K562 (cell line): Measurements from ENCODE around the gene EPHB4.

Experiments used
- ATF1 ChIP-seq, 2 experiments: fragments of 450-650 bp in 1 of 2; IDR thresholded peaks; 2 replicates each; pipeline ENCODE4 v1.6.1; 2016; ENCODE audit warnings: missing compliant biosample characterization in 1 of 2, missing genetic modification characterization in 1 of 2
- BDP1 ChIP-seq: IDR thresholded peaks from 3 replicates; pipeline ENCODE4 v1.6.1; 2011; ENCODE audit not compliant: insufficient read length, insufficient read depth
- CTCF ChIP-seq, 3 experiments: IDR thresholded peaks in 2 of 3; conservative IDR thresholded peaks in 1 of 3; 2 replicates each; pipeline ENCODE4 v1.5.1; 2011 to 2012; ENCODE audit warnings: low read length in 3 of 3, mild to moderate bottlenecking in 3 of 3, control low read depth in 2 of 3, improper control_type of control experiment in 1 of 3, inconsistent platforms in 1 of 3, low read depth in 1 of 3, mixed read lengths in 1 of 3, moderate library complexity in 1 of 3; ENCODE audit not compliant: insufficient read depth in 2 of 3
- DEAF1 ChIP-seq: fragments of 450-650 bp; formaldehyde crosslinking; IDR thresholded peaks from 2 replicates; pipeline ENCODE4 v1.4.0; 2020; ENCODE audit warnings: mild to moderate bottlenecking, moderate library complexity
- LEF1 ChIP-seq: fragments of 450-650 bp; IDR thresholded peaks from 2 replicates; pipeline ENCODE4 v1.6.1; 2016; ENCODE audit warnings: mild to moderate bottlenecking
- MTA1 ChIP-seq: fragments of 450-650 bp; IDR thresholded peaks from 2 replicates; pipeline ENCODE4 v1.6.1; 2017; ENCODE audit warnings: borderline replicate concordance
- PHF20 ChIP-seq: fragments of 450-650 bp; IDR thresholded peaks from 2 replicates; pipeline ENCODE4 v1.6.1; 2018; ENCODE audit not compliant: partially characterized antibody
- REST ChIP-seq, 2 experiments: fragments of 450-650 bp; formaldehyde crosslinking in 1 of 2; IDR thresholded peaks; 2 replicates each; pipeline versions ENCODE4 v1.4.0 to v1.6.1; 2014 to 2020; ENCODE audit warnings: mild to moderate bottlenecking in 2 of 2, borderline replicate concordance in 1 of 2, low read depth in 1 of 2

GRCh38 chr7:100832281-100832633 is 4.9 kb upstream of the EPHB4 start:
- TF ChIP-seq PHF20, result no peak
- TF ChIP-seq MTA1, result no peak
- TF ChIP-seq REST (IDR thresholded peaks at IDR 0.05; ENCODE audit: borderline replicate concordance), result no peak
- no peak for TF ChIP-seq REST (CRISPR knock-in tag; IDR thresholded peaks at IDR 0.05; ENCODE audit: low read depth)
- no peak for TF ChIP-seq DEAF1
- no peak for TF ChIP-seq BDP1
- TF ChIP-seq LEF1, result no peak
- no peak for TF ChIP-seq CTCF (IDR thresholded peaks at IDR 0.05 in 2 of 3, conservative IDR thresholded peaks at IDR 0.05 in 1 of 3; ENCODE audit: insufficient read depth in 2 of 3, low read depth in 1 of 3, low read length in 3 of 3)
- TF ChIP-seq ATF1 (CRISPR knock-in tag; IDR thresholded peaks at IDR 0.05), result no peak
- no peak for TF ChIP-seq ATF1 (tag; IDR thresholded peaks at IDR 0.05)
